Central memory CD4-positive, alpha-beta T cell (primary cell): ENCODE measurements around the gene PLXNA4.

Source experiments
- DNase-seq: peaks from one replicate; pipeline ENCODE4 v3.0.0; 2022

The PLXNA4 gene

DNA sequence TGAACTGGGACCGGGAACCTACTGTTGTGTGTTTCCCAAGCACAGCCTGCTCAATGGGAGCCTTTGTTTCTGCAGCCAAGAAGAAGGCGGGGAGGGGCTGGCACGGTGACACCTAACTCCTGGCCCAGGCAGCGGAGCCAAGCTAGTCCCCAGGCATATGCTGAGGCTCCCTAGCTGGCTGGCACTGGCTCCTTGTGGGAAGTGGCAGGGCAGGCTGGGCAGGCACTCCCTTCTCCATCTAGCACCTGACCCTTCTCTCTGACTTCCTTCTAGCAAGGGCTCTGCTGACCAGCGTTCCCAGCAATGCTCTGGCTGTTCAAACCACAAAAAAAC is 325.0 kb downstream of the PLXNA4 start:
- no peak for DNase-seq

DNA sequence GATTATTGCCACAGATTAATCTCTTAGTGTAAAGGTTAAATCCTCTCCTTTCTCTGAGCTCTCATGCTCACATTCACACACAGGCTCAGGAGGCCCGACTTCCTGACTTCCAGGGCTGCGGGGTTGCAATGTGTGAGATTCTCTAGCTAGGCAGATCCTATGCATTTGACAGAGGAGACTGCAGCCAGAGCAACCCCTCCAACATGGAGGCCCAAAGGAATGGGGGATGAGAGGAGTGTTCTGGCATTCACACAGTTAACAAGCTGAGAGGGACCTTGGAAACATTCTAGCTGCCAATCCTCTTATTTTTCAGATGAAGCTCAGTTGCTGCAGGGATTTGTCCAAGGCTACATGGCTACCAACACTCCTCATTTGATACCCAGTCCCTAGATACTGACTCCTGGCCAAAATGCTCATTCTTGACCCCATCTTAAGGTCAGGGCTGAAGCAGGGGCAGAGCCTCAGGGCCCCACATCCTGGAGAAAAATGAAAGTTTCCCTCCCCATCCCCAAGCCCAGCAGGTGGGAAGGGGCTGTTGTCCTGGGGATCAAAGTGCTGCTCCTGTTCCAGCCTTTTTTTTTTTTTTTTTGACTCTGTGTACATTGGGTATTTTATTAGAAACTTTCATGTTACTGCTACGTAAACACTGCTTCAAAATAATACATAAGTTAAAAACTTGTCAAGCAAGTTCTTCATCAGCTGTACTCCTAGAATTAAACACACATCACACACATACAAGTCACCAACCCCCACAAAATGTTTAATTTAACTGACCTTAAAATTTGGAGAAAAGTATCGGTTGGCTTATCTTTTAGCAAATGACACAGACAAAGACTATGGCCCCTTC is 325.6 kb downstream of the PLXNA4 start:
- no peak for DNase-seq

DNA sequence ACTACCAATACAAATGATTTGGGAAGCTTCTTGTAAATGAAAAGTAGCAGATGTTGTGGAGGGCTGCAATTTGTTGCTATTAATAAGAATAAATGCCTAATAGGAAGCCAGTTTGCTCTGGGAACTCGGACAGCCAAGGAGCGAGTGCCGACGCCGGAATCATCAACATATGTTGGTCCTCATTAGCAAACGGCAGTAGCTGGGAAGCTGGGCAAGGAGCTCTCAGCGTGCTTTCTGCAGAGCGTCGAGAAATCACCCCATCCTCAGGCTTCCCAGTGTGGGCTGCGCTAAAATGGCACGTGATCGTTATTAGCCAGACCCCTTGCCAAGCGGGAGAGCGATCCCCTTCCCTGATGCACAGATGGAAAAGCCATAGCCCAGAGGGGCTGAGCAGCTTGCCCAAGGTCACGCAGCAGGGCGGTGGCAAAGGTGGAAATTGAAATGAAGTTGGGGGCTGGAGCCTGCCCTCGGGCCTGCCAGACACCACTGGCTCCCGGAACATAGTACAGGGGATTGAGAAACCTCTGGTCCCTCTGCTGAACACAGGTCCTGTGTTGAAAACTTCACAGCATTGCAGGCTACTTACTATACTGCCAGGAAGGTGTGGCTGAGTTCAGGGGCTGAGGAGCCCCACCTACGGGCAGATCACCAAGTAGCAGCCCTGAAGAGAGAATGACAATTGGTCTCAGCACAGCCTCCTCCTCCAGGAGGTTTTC is 326.9 kb downstream of the PLXNA4 start:
- no peak for DNase-seq

DNA sequence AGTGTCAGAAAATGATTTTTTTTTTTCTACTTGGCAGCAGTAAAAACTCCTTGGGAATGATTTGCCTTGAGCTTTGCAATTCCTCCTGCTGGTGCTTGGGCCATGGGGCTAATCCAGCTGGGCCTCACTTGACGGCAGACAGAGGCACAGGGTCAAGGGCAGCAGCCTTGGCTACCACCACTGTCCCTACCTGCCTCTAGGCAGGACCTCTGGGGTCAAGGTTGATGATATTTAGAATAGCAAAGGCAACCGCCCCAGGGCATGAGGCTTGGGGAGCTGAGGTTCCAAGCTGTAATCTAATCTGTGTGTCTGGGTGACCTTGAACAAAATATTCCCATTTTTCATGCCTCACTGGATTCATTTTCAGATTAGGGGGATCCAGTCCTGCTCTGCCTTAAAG is 327.4 kb downstream of the PLXNA4 start:
- DNase-seq, result no peak

DNA sequence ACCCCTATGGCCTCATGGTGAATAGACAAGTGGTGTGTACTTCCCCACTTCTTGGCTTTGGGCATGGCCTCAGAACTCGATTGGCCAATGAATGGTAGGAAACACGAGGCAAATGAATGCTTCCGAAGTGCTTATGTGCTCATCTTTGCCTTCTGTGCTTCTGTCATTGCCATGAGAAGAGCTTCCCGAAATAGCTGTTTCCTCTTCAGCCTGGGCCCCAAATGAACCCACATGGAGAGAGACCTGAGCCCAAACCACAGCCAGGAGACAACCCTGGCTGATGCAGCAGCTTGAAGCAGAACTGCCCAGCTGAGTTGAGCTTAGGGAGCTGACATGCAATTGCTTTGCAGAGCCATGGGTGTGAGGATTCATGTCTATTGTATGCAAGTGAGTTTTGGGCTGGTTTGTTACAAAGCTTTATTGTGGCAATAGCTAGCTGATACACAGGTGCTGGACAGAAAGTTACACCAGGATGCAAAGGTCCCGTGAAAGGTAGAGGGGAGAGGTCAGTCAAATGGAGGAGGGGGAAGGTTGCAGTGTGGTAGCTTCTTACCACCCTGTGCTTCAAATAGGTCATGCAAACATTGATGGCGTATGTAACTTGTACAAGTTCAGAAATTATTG is 328.2 kb downstream of the PLXNA4 start:
- DNase-seq, result no peak

DNA sequence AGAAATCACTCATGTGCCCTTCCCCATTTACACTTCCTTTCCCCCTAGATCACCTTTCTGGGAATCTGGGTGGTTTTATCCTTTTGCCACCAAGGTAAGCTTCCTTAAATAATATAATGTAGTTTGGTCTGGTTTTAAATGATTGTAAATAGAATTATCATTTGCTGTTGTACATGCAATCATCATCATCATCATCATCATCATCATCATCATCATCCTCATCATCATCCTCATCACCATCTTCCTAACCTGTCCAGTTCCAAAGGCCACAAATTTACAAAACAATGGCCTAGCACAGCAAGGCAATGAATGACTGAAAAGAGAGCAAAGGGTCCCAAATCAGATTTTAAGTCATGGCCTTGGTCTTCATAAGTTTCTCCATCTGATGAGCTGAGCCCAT is 329.7 kb downstream of the PLXNA4 start:
- DNase-seq, result no peak

DNA sequence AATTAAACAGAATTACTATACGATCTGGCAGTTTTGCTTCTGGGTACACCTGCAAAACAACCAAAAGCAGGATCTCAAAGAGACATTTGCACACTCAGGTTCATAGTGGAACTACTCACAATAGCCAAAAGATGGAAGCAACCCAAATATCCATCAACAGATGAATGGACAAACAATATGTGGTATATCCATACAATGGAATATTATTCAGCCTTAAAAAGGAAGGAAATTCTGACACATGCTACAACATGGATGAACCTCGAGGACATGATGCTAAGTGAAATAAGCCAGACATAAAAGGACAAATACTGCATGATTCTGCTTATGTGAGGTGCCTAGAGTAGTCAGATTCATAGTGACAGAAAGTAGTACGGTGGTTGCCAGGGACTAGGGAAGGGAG is 330.7 kb downstream of the PLXNA4 start:
- DNase-seq, result no peak

DNA sequence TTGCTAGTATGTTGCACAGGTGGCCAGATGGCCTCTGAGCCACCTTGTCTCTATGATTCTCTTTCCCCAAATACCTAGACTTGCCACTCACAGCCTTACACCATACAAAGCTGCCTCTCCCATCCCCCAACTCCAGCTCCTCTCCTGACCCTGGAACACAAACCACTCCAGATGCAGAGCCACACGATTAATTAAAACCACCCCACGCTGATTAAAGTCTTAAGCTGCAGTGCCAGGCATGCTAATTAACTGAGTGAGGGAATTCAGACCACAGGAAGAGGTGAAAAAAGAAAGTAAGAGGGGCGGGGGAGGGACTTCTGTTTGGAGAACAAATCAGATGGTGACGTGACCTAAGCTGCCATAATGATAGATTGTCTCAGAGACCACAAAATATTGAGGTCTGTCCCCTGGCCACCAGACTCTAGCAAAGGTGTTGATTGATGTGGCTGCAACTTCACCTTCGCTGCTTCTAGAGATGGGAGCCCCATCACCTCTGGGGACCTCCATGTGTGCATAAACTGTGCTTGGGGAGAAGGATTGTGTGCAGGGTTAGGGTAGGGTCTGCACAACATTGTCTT is 331.3 kb downstream of the PLXNA4 start:
- DNase-seq, result no peak

DNA sequence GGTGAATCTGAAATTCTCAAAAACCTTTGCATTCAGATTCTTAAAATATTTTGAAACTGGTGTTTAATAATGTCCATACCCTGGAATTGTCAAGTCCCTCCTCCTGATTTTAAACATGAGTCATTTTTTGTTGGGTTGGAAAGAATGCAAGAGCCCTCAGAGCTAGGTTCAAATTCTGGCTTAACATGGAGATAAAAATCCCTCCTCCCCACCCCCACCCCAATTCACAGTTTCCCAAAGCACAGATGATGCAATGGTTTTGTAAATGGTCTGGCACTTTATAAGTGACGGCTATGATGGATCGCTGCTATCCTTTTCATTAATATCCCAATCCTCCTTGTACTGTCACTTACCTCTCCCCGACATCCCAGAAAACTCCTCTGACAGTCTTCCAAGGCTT is 332.8 kb downstream of the PLXNA4 start:
- DNase-seq, result no peak

DNA sequence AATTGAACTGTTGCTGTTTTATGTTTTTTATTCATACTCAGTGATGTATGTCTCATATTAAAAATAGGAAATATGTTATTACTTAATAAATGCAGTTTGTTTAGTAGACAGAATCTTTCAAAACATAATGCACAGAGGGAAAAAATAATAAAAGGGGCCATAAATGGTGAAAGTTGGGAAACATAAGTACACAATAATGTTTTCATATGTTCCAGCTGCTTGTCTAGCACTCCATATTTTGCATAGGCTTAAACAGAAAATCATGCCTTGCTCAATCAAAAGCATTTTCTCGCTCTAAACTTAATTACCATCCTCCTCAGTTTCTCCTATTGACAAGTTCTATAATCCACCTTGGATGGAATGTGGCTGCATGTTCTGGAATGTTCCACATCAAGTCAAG is 333.2 kb downstream of the PLXNA4 start:
- DNase-seq, result no peak

DNA sequence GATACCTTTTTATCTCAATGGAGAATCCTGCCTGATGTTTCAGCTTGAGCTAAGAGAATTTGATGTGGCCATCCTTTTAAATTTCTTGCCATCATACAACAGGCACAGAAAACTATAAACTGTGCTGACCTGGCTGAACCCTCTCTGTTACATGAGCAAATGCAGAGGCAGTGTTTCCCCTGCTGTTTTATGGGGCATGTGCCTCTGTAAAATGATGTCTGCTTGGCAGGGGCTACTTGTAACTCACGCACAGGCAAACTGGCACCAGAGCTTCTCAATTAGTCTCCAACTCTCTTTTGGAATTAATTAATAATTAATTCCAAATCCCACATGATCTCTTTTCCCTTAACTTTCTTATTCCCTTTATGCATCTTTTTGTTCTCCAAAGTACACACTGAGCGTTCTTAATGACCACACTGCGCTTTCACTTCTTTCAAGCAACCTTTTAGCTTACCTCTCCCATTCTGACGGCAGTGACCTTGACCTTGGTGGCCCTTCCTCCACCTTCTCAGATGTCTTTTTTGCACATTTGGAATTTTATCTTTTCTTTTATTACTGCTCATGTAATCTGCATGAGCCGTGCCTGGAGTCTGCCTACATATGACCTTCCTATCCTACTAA is 334.0 kb downstream of the PLXNA4 start:
- no peak for DNase-seq

DNA sequence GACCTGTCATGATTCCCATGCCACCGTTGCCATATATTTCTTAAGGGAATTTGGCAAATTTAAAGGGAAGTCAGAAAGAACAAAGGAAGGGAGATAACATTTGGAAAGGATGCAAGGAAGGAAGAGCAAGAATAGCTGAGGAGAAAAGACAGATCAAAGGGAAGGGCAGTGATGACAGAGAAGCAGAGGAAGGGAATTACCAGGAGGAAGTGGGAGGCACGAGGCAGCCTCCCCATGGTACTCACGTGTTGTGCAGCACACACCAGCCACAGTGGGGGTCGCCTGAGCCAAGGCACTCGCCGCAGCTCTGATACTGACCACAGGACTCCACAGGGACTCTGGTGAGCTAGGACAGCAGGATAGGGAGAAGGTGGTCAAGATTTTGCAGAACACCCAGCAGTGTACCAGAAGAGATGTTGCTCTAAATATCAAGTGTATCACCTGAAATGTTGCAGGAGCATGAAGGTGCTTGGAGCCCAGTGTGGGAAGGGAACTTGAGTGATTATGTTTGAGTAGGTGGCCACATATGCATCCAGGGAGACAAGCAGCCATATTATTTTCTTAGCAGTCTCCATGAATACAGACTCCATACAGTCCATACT is 335.3 kb downstream of the PLXNA4 start:
- DNase-seq, result no peak

DNA sequence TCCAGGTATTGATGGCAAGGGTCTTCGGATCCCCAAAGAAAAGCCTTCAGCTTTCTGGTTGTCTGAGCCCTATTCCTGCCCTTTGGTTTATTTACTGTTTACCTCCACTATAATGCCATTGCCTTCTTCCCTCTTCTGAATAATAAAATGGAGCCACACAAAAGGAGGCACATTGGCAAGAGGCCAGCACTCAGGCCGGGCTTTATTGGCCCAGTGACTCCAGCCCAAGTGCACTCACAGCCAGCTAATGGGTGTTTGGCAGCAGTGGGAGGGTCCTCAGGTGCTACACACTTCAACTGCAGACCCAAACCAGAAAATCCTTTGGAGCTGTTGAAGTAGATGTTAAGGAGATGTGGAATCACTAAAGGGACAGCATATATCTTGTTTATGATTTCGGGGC is 336.0 kb downstream of the PLXNA4 start:
- DNase-seq, result no peak

DNA sequence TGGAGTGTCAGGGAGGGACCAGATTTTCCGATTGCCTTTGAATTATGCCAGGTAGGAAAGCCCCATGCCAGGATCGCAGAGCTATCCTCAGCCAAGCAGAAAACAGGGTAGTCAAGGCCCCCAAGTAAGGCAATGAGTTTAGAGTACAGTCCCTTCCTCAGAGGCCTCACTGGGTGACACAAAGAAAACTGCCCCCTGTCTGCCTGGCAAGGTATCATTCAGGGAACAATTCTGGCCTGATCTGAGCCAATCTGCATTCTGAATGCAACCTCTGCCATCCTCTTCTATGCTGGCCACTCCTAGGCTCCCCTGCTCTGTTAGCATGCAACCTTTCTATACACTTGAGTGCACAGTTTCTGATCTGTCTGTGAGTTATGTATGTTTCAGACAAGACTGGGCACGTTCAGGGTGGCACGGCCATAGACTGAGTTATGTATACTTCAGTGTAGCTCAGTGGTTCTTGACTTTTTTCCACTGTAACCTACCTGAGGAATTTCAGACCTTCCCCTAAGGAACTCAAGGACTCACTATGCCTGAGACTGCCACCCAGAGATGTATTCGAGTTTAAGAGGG is 336.8 kb downstream of the PLXNA4 start:
- DNase-seq, result no peak

DNA sequence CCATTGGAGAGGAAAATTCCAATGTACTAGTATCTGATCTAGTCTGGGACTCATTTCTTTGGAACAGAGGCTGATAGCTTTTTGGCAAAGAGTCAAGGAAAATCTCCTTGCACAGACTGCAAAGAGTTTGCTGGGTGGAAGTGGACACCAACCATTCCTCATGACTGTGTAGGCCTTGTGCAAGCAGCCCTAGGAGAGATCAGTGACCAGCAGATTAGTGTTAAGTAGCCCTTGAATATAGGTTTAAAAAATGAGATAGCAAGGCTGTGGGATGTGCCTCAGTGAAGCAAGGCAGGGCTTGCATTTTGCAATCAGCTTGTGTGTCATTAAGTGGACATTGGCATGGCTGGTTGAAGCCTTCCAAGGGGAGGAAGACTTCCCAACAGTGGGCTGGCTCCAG is 341.6 kb downstream of the PLXNA4 start:
- no peak for DNase-seq

DNA sequence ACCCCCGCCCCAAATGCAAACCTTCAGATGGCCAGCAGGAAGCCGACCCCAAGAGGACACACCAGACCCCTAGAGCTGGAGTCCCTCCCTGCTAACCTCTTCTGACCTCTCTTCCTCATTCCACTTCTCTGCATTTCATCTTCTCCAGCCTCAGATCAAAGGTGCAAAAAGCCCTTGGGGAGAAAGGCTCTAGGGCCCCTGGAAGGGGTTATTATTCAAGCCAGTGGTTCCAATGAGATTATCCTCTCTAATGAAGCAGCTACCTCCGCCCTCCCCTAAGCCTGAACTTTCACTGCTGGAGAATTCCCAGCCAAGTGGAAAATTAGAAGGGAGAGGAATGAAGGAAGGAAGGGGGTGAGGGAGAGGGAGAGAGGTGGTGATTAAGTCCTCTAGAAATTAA is 343.9 kb downstream of the PLXNA4 start:
- DNase-seq, result no peak

DNA sequence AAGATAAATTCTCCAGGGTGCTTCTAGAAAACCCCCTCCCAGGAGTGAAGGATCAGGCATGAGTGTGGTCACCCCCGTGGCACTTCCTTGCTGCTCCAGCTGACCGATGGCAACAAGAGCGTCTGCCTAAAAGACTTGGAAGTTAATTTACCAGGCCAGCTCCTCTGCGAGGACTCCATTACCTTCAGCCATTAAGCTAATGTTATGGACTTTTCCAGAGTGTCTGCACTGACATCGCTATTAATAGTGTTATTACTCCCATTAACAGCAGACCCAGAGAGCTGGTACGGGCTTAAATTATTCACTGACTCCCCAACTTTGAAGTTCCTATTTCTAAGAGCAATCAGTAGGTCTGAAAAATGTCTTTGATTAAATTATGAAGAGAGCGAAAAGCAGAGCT is 345.8 kb downstream of the PLXNA4 start:
- no peak for DNase-seq

DNA sequence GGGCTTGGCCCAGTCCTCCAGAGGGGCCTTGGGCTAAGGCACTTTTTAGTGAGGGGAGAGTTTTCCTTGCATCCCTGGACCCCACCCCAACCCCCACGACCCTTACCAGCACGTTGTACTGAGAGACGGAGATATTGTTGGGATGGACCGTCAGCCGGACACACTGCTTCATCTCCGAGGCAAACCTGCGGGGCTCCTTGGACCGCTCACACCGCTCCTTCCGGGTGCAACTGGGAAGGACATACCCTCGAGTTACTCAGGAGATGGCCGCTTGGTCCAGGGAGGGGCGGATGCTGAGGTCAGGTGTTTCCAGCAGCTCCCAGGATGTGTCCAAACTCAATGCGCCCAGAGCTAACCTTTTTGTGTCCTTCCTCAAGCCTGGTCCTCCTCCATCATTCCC is 348.0 kb downstream of the PLXNA4 start:
- DNase-seq, result no peak

DNA sequence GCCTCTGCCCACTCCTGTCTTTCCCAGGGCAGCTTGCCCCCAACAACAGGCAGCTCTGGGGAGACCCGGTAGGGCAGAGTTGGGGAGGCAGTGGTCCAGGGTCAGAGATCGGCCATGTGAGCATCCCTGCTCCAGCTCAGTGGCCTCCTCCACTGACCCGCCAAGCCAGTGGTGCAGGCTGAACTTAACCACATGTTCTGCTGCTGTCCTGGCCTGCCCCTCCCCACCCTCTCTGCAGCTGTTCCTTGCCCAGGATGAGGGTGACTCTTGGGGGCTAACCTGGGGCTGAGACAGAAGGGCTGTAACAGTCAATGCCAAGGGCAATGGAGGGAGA is 349.3 kb downstream of the PLXNA4 start:
- DNase-seq, result no peak

DNA sequence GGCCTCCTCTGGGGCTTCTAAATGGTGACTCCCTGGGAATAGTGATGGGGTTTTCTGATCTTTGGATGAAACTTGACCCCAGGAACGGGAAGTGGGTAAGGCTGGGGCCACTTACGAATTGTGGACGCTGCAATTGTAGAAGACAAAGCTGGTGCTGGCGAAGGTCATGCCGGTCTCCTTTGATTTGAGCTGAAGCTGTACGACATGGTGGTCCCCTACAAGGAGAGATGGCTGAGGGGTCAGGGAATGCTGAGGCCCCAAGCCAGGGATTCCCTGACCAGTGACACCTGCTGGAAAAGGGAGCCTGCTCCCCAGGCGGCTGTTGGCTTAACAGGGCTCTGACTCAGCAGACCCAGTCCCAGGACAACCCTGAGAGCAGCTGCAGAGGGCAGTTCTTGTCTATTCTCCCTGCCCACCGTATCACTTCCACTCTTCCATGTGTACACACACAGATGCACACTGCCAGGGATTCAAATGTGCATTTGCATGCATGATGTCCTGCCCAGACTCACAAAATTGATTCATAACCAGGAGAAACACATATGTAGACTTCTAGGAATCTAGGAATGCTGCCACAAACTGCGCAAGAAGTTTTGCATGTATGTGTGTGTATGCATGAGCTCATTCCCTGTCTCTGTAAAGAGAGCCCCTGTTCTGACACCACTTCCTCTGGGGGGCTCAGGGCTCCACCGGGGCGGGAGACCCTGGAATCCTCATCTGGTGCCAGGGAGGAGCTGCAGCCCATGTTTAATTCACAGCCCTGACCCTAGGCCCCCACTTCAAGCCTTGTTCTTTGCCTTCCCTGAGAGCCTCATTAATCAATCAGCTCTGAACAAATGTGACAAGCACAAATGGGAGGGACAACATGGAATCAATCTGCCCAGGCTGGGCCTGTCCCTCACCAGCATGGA is 350.0 kb downstream of the PLXNA4 start:
- DNase-seq, result no peak

DNA sequence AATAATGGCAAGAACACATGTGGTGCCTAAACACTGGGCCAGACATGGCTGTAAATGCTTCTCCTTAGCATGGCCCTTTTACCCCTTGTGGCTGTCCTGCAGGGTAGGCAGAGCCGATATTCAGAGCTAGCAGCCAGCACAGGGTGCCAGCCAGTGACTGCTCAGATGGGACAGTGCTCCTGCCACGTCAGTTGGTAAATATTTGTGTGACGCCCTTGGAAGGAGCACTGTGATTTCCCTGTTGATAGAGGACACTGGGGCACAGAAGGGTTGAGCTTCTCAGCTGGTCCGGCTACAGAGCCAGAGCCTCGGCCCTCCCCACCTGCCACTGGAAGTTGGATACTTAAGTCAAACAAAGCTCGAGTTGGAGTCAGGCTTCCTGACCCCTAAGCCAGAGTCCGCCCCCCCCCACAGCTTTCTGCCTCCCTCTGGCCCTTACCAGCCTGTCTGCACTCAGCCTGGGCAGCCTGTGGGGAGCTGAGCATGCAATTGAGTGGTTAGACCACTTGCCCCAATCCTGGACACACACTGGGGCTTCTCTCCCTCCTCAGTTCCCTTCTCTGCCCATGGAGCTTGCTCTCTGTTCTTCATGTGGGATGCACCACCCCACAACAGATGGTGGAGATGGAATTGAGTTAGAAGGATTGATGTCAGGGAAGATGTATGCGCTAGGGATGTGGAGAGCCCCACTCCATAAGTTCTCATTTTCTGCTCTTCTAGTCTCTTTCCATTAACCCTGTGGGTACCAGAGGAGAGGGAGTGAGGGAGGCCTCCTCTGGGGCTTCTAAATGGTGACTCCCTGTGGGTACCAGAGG is 350.8 kb downstream of the PLXNA4 start:
- no peak for DNase-seq
